Measurements from ENCODE around the gene DOCK9.

Gene DOCK9

DNA sequence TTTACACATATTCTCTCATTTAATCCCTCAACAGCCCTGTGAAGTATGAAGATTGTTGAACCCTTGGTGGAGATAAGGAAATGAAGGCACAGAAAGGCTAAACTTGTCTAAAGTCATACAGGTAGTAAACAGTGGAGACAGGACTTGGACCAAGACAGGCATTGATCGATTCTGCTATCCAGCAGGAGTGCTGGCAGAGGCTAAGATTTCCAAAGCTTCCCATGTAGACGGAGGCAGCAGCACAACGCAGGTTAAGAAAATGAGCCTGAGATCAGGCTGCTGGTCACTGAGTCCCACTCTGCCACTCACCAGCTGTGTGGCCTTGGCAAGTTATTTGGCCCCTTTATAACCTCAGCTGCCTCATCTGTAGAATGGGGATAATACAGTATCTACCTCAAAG is 140.0 kb downstream of the DOCK9 start:
- TF ChIP-seq, protein P1, sequence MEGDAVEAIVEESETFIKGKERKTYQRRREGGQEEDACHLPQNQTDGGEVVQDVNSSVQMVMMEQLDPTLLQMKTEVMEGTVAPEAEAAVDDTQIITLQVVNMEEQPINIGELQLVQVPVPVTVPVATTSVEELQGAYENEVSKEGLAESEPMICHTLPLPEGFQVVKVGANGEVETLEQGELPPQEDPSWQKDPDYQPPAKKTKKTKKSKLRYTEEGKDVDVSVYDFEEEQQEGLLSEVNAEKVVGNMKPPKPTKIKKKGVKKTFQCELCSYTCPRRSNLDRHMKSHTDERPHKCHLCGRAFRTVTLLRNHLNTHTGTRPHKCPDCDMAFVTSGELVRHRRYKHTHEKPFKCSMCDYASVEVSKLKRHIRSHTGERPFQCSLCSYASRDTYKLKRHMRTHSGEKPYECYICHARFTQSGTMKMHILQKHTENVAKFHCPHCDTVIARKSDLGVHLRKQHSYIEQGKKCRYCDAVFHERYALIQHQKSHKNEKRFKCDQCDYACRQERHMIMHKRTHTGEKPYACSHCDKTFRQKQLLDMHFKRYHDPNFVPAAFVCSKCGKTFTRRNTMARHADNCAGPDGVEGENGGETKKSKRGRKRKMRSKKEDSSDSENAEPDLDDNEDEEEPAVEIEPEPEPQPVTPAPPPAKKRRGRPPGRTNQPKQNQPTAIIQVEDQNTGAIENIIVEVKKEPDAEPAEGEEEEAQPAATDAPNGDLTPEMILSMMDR (IDR thresholded peaks at IDR 0.05; ENCODE audit: low read depth, low read length): no peak
- no peak overlapping the region for H3K27ac ChIP-seq
- H3K36me3 ChIP-seq: no peaks in the 10 kb centered on the region
- DNase-seq: no peak
- no peak overlapping the region for H3K4me3 ChIP-seq (ENCODE audit: low read depth, low read length)
- H3K9me3 ChIP-seq (ENCODE audit: severe bottlenecking): no peaks in the 10 kb centered on the region
- H3K27me3 ChIP-seq (ENCODE audit: insufficient read depth, low read depth, severe bottlenecking): no peaks in the 10 kb centered on the region

DNA sequence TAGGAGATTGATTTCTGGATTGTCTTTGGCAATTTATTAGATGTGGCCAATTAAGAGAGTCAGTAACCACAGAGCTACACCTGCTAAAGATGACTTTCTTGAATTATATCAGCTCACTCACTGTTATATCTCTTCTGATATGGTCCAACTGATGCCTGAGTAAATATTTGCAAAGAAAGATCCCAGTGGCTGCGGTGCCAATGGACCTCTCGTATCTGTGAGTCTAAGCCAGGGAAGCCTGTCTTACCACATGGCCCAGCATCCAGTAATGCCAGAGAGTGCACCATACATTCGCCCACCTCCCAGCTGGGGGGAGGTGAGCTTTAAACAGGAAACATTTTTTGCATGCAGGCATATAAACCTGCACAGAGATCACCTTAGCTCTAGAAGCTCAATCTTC is 142.7 kb downstream of the DOCK9 start:
- DNase-seq: no peak
- Histone ChIP-seq H3K27ac (peak overlapping the region; percentile 53), H3K4me3 (ENCODE audit: low read depth, low read length) (no peak overlapping the region), H3K9me3 (ENCODE audit: severe bottlenecking) (no peaks in the 10 kb centered on the region), H3K36me3 (peaks cover 12% of the 10 kb centered on the region), H3K27me3 (ENCODE audit: insufficient read depth, low read depth, severe bottlenecking) (no peaks in the 10 kb centered on the region)
- TF ChIP-seq, protein P1 (IDR thresholded peaks at IDR 0.05; ENCODE audit: low read depth, low read length): no peak

DNA sequence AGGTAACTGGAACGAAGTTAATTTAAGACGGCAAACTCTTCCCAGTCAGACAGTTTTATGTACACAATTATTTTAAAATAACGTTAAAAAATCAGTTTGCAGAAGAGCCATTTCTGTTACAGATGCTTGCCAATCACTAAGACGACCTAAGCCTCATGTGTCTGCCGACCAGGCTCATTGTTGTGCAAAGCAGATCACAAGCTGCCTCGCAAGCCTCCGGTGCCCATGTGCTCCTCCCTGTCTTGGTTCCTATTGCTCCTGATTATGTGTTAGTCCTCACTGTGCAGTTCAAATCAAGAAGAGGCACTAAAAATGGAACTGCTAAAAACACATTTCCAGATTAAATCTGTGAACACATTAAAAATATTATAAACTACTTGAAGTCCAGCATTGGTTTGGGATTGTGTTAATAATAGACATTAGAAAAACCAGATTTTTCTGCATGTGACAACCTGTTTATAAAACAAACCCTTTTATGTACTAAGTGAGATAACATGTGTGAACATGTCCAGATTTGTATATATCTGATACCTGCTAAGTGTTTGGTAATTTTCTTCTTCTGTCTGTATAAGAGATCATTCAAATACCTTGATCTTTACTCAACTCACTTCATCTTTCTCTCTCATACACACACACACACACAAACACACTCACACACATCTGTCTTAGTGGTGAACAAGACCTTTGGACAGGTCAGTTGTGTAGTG is 143.5 kb downstream of the DOCK9 start:
- Histone ChIP-seq H3K27me3 (ENCODE audit: insufficient read depth, low read depth, severe bottlenecking) (no peaks in the 10 kb centered on the region), H3K36me3 (peaks cover 14% of the 10 kb centered on the region), H3K9me3 (ENCODE audit: severe bottlenecking) (no peaks in the 10 kb centered on the region), H3K27ac (peak overlapping the region; percentile 53), H3K4me3 (ENCODE audit: low read depth, low read length) (no peak overlapping the region)
- DNase-seq: peak; percentile 86
- TF ChIP-seq, protein P1 (IDR thresholded peaks at IDR 0.05; ENCODE audit: low read depth, low read length): no peak

DNA sequence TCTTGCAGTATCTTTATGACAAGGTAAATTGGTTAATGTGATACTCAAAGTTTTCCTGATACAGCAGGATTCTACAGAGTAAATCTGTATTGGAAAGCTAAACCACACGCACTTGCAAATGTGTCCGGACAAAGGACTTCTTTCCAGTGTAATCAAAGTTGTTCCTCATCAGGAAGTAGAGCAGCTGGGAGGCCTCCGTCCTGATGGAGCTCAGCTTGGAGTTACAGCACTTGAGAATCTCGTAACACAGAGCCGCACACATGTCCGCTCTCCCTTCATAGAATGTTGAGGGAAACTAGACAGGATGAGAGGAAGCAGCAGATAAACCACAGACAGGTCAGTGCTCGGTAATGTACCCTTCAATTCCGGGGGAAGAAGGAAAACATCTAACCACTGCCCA is 146.6 kb downstream of the DOCK9 start:
- Histone ChIP-seq H3K27me3 (ENCODE audit: insufficient read depth, low read depth, severe bottlenecking) (no peaks in the 10 kb centered on the region), H3K27ac (no peak overlapping the region), H3K4me3 (ENCODE audit: low read depth, low read length) (no peak overlapping the region), H3K36me3 (peaks cover 33% of the 10 kb centered on the region), H3K9me3 (ENCODE audit: severe bottlenecking) (no peaks in the 10 kb centered on the region)
- no peak for DNase-seq
- TF ChIP-seq, protein P1 (IDR thresholded peaks at IDR 0.05; ENCODE audit: low read depth, low read length): no peak

DNA sequence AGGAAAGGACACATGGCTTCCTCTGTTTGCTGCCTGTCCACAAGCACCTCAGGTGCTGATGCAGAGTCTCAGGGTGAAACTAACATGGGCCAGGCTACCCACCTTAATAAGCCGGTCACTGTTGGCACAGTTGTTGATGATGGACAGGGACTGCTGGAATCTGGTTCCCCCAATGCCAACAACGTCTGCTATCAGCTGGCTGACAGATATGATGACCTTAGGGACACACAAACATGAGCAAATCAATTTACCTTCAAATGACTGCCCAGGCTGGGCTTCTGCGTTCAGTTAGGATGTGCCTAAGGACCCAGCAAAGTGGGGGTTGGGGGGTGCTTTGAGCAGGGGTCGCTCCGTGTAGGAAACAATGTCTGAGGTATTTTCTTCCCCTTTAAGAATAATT is 148.3 kb downstream of the DOCK9 start:
- no peak overlapping the region for H3K27ac ChIP-seq
- no peak overlapping the region for H3K4me3 ChIP-seq (ENCODE audit: low read depth, low read length)
- H3K36me3 ChIP-seq: peaks cover 40% of the 10 kb centered on the region
- H3K27me3 ChIP-seq (ENCODE audit: insufficient read depth, low read depth, severe bottlenecking): no peaks in the 10 kb centered on the region
- TF ChIP-seq, protein P1 (IDR thresholded peaks at IDR 0.05; ENCODE audit: low read depth, low read length): no peak
- no peak for DNase-seq
- no peaks in the 10 kb centered on the region for H3K9me3 ChIP-seq (ENCODE audit: severe bottlenecking)

DNA sequence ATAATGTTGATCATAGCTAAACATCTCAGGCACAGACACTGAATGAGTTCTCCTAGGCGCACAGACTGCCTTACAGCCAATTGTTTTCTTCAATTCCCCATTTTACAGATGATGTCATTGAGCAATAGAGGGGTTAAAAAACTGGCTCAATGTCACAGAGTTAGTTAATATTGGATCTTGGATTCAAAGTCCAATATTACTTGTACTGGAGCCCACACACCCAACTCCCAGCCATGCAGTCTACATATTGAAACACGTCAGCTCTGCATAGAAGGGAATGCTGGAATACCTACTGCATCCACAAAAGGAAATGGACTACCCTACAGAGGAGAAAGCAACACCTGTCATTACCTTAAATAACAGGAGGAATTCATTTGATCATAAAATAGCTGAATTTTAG is 149.2 kb downstream of the DOCK9 start:
- Histone ChIP-seq H3K9me3 (ENCODE audit: severe bottlenecking) (no peaks in the 10 kb centered on the region), H3K27ac (no peak overlapping the region), H3K27me3 (ENCODE audit: insufficient read depth, low read depth, severe bottlenecking) (no peaks in the 10 kb centered on the region), H3K4me3 (ENCODE audit: low read depth, low read length) (no peak overlapping the region), H3K36me3 (peaks cover 49% of the 10 kb centered on the region)
- TF ChIP-seq, protein P1 (IDR thresholded peaks at IDR 0.05; ENCODE audit: low read depth, low read length): no peak
- no peak for DNase-seq
